Medulla oblongata (tissue), 1 donor: Measurements from ENCODE around the gene NDUFS4.
"Not testable (repeated sequence)": the region's sequence is repeated elsewhere in the genome, so short reads cannot be mapped to it uniquely, and the experiment has no call there.

Source experiments
- DNase-seq: peaks from one replicate; pipeline ENCODE4 v3.0.0-alpha.2; 2015; ENCODE audit errors: extremely low spot score

NDUFS4 gene

GRCh38 chr5:53575101-53575500, 14.7 kb downstream of the NDUFS4 start:
- no peak for DNase-seq

- no peak for DNase-seq
These were observed 15.4 kb downstream of the NDUFS4 start for GRCh38 chr5:53575831-53576230.

GRCh38 chr5:53576674-53577073, 16.2 kb downstream of the NDUFS4 start:
- DNase-seq: no peak

- DNase-seq: no peak
These were observed 18.4 kb downstream of the NDUFS4 start for GRCh38 chr5:53578854-53579253.

- no peak for DNase-seq
These were observed 20.1 kb downstream of the NDUFS4 start for GRCh38 chr5:53580547-53580946.

- no peak for DNase-seq
These were observed 21.8 kb downstream of the NDUFS4 start for GRCh38 chr5:53582225-53582624.

GRCh38 chr5:53590759-53591158, 30.3 kb downstream of the NDUFS4 start:
- DNase-seq: no peak

- no peak for DNase-seq
These were observed 34.0 kb downstream of the NDUFS4 start for GRCh38 chr5:53594419-53594818.

- DNase-seq: no peak
These were observed 37.5 kb downstream of the NDUFS4 start for GRCh38 chr5:53597894-53598293.

- DNase-seq: no peak
These were observed 41.1 kb downstream of the NDUFS4 start for GRCh38 chr5:53601570-53601969.

- DNase-seq: peak; percentile 79
These were observed 42.7 kb downstream of the NDUFS4 start for GRCh38 chr5:53603009-53603687.

- DNase-seq: no peak
These were observed 43.9 kb downstream of the NDUFS4 start for GRCh38 chr5:53604309-53604708.

- no peak for DNase-seq
These were observed 47.4 kb downstream of the NDUFS4 start for GRCh38 chr5:53607886-53608285.

GRCh38 chr5:53608897-53609296, 48.5 kb downstream of the NDUFS4 start:
- DNase-seq: not testable (repeated sequence)

GRCh38 chr5:53613061-53613460, 52.6 kb downstream of the NDUFS4 start:
- DNase-seq: no peak

GRCh38 chr5:53613536-53613935, 53.1 kb downstream of the NDUFS4 start:
- DNase-seq: no peak

- DNase-seq: no peak
These were observed 54.0 kb downstream of the NDUFS4 start for GRCh38 chr5:53614376-53614885.

GRCh38 chr5:53616939-53617549, 56.6 kb downstream of the NDUFS4 start:
- no peak for DNase-seq

GRCh38 chr5:53631251-53631650, 70.8 kb downstream of the NDUFS4 start:
- no peak for DNase-seq

- no peak for DNase-seq
These were observed 81.6 kb downstream of the NDUFS4 start for GRCh38 chr5:53642061-53642460.

GRCh38 chr5:53643445-53643844, 83.0 kb downstream of the NDUFS4 start:
- DNase-seq: no peak

GRCh38 chr5:53645078-53645477, 84.6 kb downstream of the NDUFS4 start:
- DNase-seq: no peak

- DNase-seq: no peak
These were observed 88.9 kb downstream of the NDUFS4 start for GRCh38 chr5:53649352-53649751.
